ENCODE measurements around the gene DCLK2.

DNA sequence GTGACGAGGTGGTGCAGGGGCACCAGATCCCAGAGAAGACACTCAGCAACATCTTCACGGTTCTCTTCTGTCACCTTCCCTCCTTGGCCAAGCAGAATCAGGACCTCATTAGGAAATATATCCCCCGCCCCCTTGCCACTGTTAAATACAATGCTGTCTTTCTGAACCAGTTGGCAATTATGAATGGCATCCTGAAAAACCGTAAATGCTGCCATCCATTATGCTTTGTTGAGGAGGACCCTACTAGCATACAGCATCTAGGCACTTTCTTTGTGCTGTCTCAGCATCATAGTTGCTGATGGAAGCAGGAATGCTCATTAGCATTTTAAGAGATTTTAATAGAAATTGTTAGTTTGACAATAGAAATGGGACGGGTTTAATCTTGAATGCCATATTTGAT lies 138.5 kb downstream of the DCLK2 start:
- TF ChIP-seq, protein P1, sequence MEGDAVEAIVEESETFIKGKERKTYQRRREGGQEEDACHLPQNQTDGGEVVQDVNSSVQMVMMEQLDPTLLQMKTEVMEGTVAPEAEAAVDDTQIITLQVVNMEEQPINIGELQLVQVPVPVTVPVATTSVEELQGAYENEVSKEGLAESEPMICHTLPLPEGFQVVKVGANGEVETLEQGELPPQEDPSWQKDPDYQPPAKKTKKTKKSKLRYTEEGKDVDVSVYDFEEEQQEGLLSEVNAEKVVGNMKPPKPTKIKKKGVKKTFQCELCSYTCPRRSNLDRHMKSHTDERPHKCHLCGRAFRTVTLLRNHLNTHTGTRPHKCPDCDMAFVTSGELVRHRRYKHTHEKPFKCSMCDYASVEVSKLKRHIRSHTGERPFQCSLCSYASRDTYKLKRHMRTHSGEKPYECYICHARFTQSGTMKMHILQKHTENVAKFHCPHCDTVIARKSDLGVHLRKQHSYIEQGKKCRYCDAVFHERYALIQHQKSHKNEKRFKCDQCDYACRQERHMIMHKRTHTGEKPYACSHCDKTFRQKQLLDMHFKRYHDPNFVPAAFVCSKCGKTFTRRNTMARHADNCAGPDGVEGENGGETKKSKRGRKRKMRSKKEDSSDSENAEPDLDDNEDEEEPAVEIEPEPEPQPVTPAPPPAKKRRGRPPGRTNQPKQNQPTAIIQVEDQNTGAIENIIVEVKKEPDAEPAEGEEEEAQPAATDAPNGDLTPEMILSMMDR (IDR thresholded peaks at IDR 0.05), result no peak
- TF ChIP-seq POLR2A (IDR thresholded peaks at IDR 0.05), result no peak

Data from ovary (tissue), 3 donors.